H1 (cell line): ENCODE measurements around the gene TMEM255B. TPM values are rescaled to one million over a fixed set of nuclear protein-coding genes. Genes with fewer than 3 reads are reported as not detected.

Experiments
- CTCF ChIA-PET: fragments of 300-600 bp; sonication (Branson Sonifier 250); formaldehyde crosslinking; loops from one replicate; lab custom pipeline; 2021; ENCODE audit not compliant: partially characterized antibody; lab: Charles Lee
- POLR2A ChIA-PET: fragments of 300-600 bp; sonication (Branson Sonifier 250); formaldehyde crosslinking; loops from one replicate; lab custom pipeline; 2021; ENCODE audit warnings: inconsistent platforms; ENCODE audit not compliant: partially characterized antibody; lab: Charles Lee
- DNase-seq, 2 experiments: peaks; one replicate each; pipeline versions ENCODE4 v3.0.0 to v3.0.0-alpha.2; 2010 to 2022; ENCODE audit warnings: low spot score in 2 of 2, low read depth in 1 of 2, mixed read lengths in 1 of 2
- FAIRE-seq: peaks from 2 replicates; lab custom pipeline; 2011; peaks lifted over from hg19 to GRCh38; lab: Jason Lieb, UNC
- H2AFZ ChIP-seq: 2 replicates; pipeline ENCODE4 v1.8.1; 2012; ENCODE audit warnings: low read length, inconsistent platforms
- H2AK5ac ChIP-seq: 2 replicates; pipeline ENCODE4 v1.6.1; 2013; ENCODE audit warnings: low read depth, low read length
- H2BK120ac ChIP-seq: replicated peaks from 2 replicates; pipeline ENCODE3; 2013; ENCODE audit warnings: low read depth, low read length, inconsistent platforms
- H2BK12ac ChIP-seq: 2 replicates; pipeline ENCODE4 v1.6.1; 2013; ENCODE audit warnings: low read depth, low read length
- H2BK15ac ChIP-seq: 2 replicates; pipeline ENCODE4 v1.6.1; 2013; ENCODE audit warnings: low read length
- H2BK20ac ChIP-seq: 2 replicates; pipeline ENCODE4 v1.6.1; 2013; ENCODE audit warnings: low read length
- H2BK5ac ChIP-seq: 2 replicates; pipeline ENCODE4 v1.6.1; 2013; ENCODE audit warnings: low read depth, low read length
- H3K14ac ChIP-seq: 2 replicates; pipeline ENCODE4 v1.6.1; 2013; ENCODE audit warnings: inconsistent platforms; ENCODE audit not compliant: insufficient read length
- H3K18ac ChIP-seq: 2 replicates; pipeline ENCODE4 v1.6.1; 2013; ENCODE audit warnings: low read length; ENCODE audit errors: extremely low read depth
- H3K23ac ChIP-seq: 2 replicates; pipeline ENCODE4 v1.6.1; 2013; ENCODE audit warnings: inconsistent platforms; ENCODE audit not compliant: insufficient read length
- H3K23me2 ChIP-seq: 2 replicates; pipeline ENCODE4 v1.6.1; 2013; ENCODE audit warnings: low read depth, low read length
- H3K27ac ChIP-seq: 2 replicates; pipeline ENCODE4 v1.6.1; 2011; ENCODE audit warnings: low read depth, low read length, inconsistent platforms
- H3K27me3 ChIP-seq, 4 experiments: replicated peaks in 1 of 4; 1 replicate in 1 of 4; 2 replicates in 3 of 4; pipeline versions ENCODE4 v1.6.1 to v1.8.1; 2011 to 2013; ENCODE audit warnings: low read length in 3 of 4, mild to moderate bottlenecking in 3 of 4, inconsistent platforms in 2 of 4, mixed read lengths in 2 of 4, moderate library complexity in 1 of 4; ENCODE audit not compliant: control insufficient read depth in 3 of 4, insufficient read depth in 3 of 4; ENCODE audit errors: extremely low read depth in 1 of 4
- H3K36me3 ChIP-seq, 4 experiments: 2 replicates each; pipeline versions ENCODE4 v1.6.1 to v1.8.1; 2011 to 2013; ENCODE audit warnings: mild to moderate bottlenecking in 4 of 4, low read length in 3 of 4, moderate library complexity in 2 of 4, control low read depth in 1 of 4, inconsistent platforms in 1 of 4; ENCODE audit not compliant: insufficient read depth in 4 of 4, control insufficient read depth in 2 of 4
- H3K4ac ChIP-seq: replicated peaks from 2 replicates; pipeline ENCODE3; 2013; ENCODE audit warnings: low read length, low read depth, mixed read lengths, inconsistent platforms; ENCODE audit not compliant: insufficient read length
- H3K4me1 ChIP-seq, 4 experiments: replicated peaks in 1 of 4; 1 replicate in 1 of 4; 2 replicates in 3 of 4; pipeline versions ENCODE4 v1.6.1 to v1.8.1; 2011 to 2013; ENCODE audit warnings: low read length in 3 of 4, inconsistent platforms in 2 of 4, mixed read lengths in 1 of 4; ENCODE audit not compliant: insufficient read depth in 4 of 4, control insufficient read depth in 3 of 4
- H3K4me2 ChIP-seq, 2 experiments: 2 replicates each; pipeline versions ENCODE4 v1.6.1 to v1.8.1; 2011 to 2013; ENCODE audit warnings: low read depth in 2 of 2, low read length in 2 of 2, control low read depth in 1 of 2, inconsistent platforms in 1 of 2, mild to moderate bottlenecking in 1 of 2; ENCODE audit not compliant: insufficient read depth in 1 of 2
- H3K4me3 ChIP-seq, 4 experiments: fragments of 200-600, 300-600 bp in 1 of 4; sonication (generic), shearing (Covaris generic), sonication (Bioruptor Twin) in 1 of 4; 2 replicates each; pipeline versions ENCODE4 v1.5.1 to v1.8.1; 2011 to 2016; ENCODE audit warnings: low read length in 4 of 4, low read depth in 3 of 4, control low read depth in 2 of 4, inconsistent platforms in 2 of 4, mild to moderate bottlenecking in 2 of 4, mixed read lengths in 1 of 4, moderate library complexity in 1 of 4; ENCODE audit not compliant: insufficient read depth in 2 of 4; ENCODE audit errors: extremely low read depth in 1 of 4
- H3K56ac ChIP-seq: replicated peaks from 2 replicates; pipeline ENCODE3; 2013; ENCODE audit warnings: low read depth, mild to moderate bottlenecking, mixed read lengths, low read length, inconsistent platforms; ENCODE audit not compliant: insufficient read length
- H3K79me1 ChIP-seq: 2 replicates; pipeline ENCODE4 v1.6.1; 2013; ENCODE audit warnings: low read depth, low read length, control low read depth
- H3K79me2 ChIP-seq, 2 experiments: 2 replicates each; pipeline versions ENCODE4 v1.6.1 to v1.8.1; 2012 to 2013; ENCODE audit warnings: low read length in 2 of 2, mild to moderate bottlenecking in 2 of 2, inconsistent platforms in 1 of 2; ENCODE audit not compliant: insufficient read depth in 2 of 2, control insufficient read depth in 1 of 2
- H3K9ac ChIP-seq, 4 experiments: replicated peaks in 1 of 4; 1 replicate in 1 of 4; 2 replicates in 3 of 4; pipeline versions ENCODE4 v1.6.1 to v1.8.1; 2011 to 2013; ENCODE audit warnings: low read depth in 3 of 4, low read length in 3 of 4, control low read depth in 2 of 4, mild to moderate bottlenecking in 2 of 4, moderate library complexity in 2 of 4, inconsistent platforms in 1 of 4; ENCODE audit errors: extremely low read depth in 1 of 4
- H3K9me3 ChIP-seq, 2 experiments: 2 replicates each; pipeline versions ENCODE4 v1.6.1 to v1.8.1; 2012 to 2013; ENCODE audit warnings: mild to moderate bottlenecking in 2 of 2, moderate library complexity in 2 of 2, control low read depth in 1 of 2, inconsistent platforms in 1 of 2, low read depth in 1 of 2, low read length in 1 of 2, mixed read lengths in 1 of 2; ENCODE audit not compliant: insufficient read depth in 2 of 2
- H4K20me1 ChIP-seq, 2 experiments: replicated peaks in 1 of 2; 2 replicates each; pipeline versions ENCODE3 to v1.8.1; 2011 to 2013; ENCODE audit warnings: inconsistent platforms in 2 of 2, low read length in 2 of 2, mild to moderate bottlenecking in 1 of 2; ENCODE audit not compliant: insufficient read depth in 2 of 2, control insufficient read depth in 1 of 2
- H4K5ac ChIP-seq: 2 replicates; pipeline ENCODE4 v1.6.1; 2013; ENCODE audit warnings: low read length, low read depth, mixed read lengths, inconsistent platforms; ENCODE audit not compliant: insufficient read length
- H4K8ac ChIP-seq: 2 replicates; pipeline ENCODE4 v1.8.0; 2013; ENCODE audit warnings: mild to moderate bottlenecking, moderate library complexity, low read length, inconsistent platforms; ENCODE audit not compliant: insufficient read depth; ENCODE audit errors: extremely low read depth
- H4K91ac ChIP-seq: replicated peaks from 2 replicates; pipeline ENCODE3; 2013; ENCODE audit warnings: low read length, mixed read lengths, inconsistent platforms; ENCODE audit not compliant: insufficient read length
- CBX8 ChIP-seq: fragments of 300-800, 300-1000 bp; sonication (generic); IDR thresholded peaks from 2 replicates; pipeline ENCODE4 v1.7.1; 2016; ENCODE audit warnings: low read depth, low read length, borderline replicate concordance
- CREB1 ChIP-seq: IDR thresholded peaks from 2 replicates; pipeline ENCODE4 v1.6.1; 2012; ENCODE audit warnings: inconsistent platforms
- EGR1 ChIP-seq: IDR thresholded peaks from 2 replicates; pipeline ENCODE4 v1.6.1; 2011; ENCODE audit warnings: low read depth, low read length, borderline replicate concordance
- GABPA ChIP-seq: IDR thresholded peaks from 2 replicates; pipeline ENCODE4 v1.6.1; 2011; ENCODE audit warnings: mild to moderate bottlenecking, low read length, moderate library complexity, borderline replicate concordance; ENCODE audit not compliant: insufficient read depth
- NANOG ChIP-seq: IDR thresholded peaks from 2 replicates; pipeline ENCODE4 v1.6.1; 2011; ENCODE audit warnings: low read length, low read depth, mild to moderate bottlenecking, inconsistent platforms; ENCODE audit not compliant: insufficient read depth, poor library complexity, severe bottlenecking
- POU5F1 ChIP-seq: IDR thresholded peaks from 2 replicates; pipeline ENCODE4 v1.6.1; 2011; ENCODE audit warnings: low read depth, mild to moderate bottlenecking, low read length, moderate library complexity
- RAD21 ChIP-seq, 2 experiments: IDR thresholded peaks in 1 of 2; conservative IDR thresholded peaks in 1 of 2; 2 replicates each; pipeline ENCODE4 v1.6.1; 2011; ENCODE audit warnings: low read depth in 2 of 2, low read length in 2 of 2, improper control_type of control experiment in 1 of 2, inconsistent platforms in 1 of 2, mild to moderate bottlenecking in 1 of 2, moderate library complexity in 1 of 2
- SIN3A ChIP-seq, 2 experiments: IDR thresholded peaks in 1 of 2; conservative IDR thresholded peaks in 1 of 2; 2 replicates each; pipeline ENCODE4 v1.6.1; 2011 to 2012; ENCODE audit warnings: low read length in 2 of 2, improper control_type of control experiment in 1 of 2, low read depth in 1 of 2, mild to moderate bottlenecking in 1 of 2
- SRF ChIP-seq: IDR thresholded peaks from 2 replicates; pipeline ENCODE4 v1.6.1; 2011; ENCODE audit warnings: mild to moderate bottlenecking, low read depth, low read length, moderate library complexity
- USF2 ChIP-seq: IDR thresholded peaks from 2 replicates; pipeline ENCODE4 v1.6.1; 2011; ENCODE audit warnings: low read length, improper control_type of control experiment
- YY1 ChIP-seq: IDR thresholded peaks from 2 replicates; pipeline ENCODE4 v1.6.1; 2011; ENCODE audit warnings: low read depth, mild to moderate bottlenecking, low read length
- ZNF274 ChIP-seq: IDR thresholded peaks from 2 replicates; pipeline ENCODE4 v1.7.0; 2012; ENCODE audit warnings: low read length, borderline replicate concordance; ENCODE audit errors: extremely low read depth
- WGBS, 2 experiments: shearing (Covaris generic) in 1 of 2; methylation state at CpG; one replicate each; pipeline versions ENCODE4 v1.1.6 to v1.1.7; 2013 to 2015; ENCODE audit warnings: low lambda C conversion rate in 2 of 2, mixed read lengths in 2 of 2, inconsistent platforms in 1 of 2, low coverage in 1 of 2, missing lambda C conversion rate in 1 of 2; ENCODE audit not compliant: insufficient replicate concordance in 2 of 2, insufficient coverage in 1 of 2, insufficient read length in 1 of 2; ENCODE audit errors: extremely low coverage in 1 of 2, missing lambda C conversion rate in 1 of 2; 5-methylcytosine and 5-hydroxymethylcytosine counted together
- polyA plus RNA-seq, 7 experiments: library from polyadenylated mRNA; depleted of rRNA in 3 of 7; stranded (reverse) in 5 of 7; unstranded in 2 of 7; fragments of >200 nt in 5 of 7; fragments of 200-250 nt in 2 of 7; gene quantifications; 1 replicate in 5 of 7; 2 replicates in 1 of 7; 4 replicates in 1 of 7; pipeline versions ENCODE4 v1.2.1 to v1.2.3, GENCODE V29; 2011 to 2013; ENCODE audit warnings: missing spikeins in 2 of 7, mixed read lengths in 2 of 7
- total RNA-seq: library from RNA; stranded (reverse); fragmentation: NEBNext Ultra II Directional; extraction: Animal tissue kit (Norgen Biotek cat#: 25700); gene quantifications from 2 replicates; pipeline ENCODE4 v1.2.1, GENCODE V29; 2021

Gene TMEM255B
- total and polyA plus RNA-seq, 2 of the 8 experiments (the other 6 are each of a cell fraction or from before 2014, with no cell fraction given), result 3.4 to 4.4 TPM

GRCh38 chr13:113843063-113843654 is 84.1 kb downstream of the TMEM255B start:
- no peak overlapping the region for H2BK20ac ChIP-seq
- CTCF ChIA-PET, result interaction anchor here (0.6 to 1.7 kb wide), 4 partner anchors 9 to 1400 kb away, joined by 3 to 5 read pairs (median 4); no protein-coding TSS in a partner anchor
- WGBS, 2 experiments, result 92% methylated on average over 20 of the region's 30 CpGs; no CpG with 5 or more reads in 1 of the 2 experiments
- TF ChIP-seq ZNF274 (no peak), CREB1 (no peak), GABPA (no peak), EGR1 (no peak), CBX8 (no peak), SRF (no peak), RAD21 (IDR thresholded peaks at IDR 0.05 in 1 of 2, conservative IDR thresholded peaks at IDR 0.05 in 1 of 2; ENCODE audit: low read depth in 2 of 2, low read length in 2 of 2) (no peak), USF2 (no peak), POU5F1 (no peak), NANOG (no peak), SIN3A (conservative IDR thresholded peaks at IDR 0.05 in 1 of 2, IDR thresholded peaks at IDR 0.05 in 1 of 2; ENCODE audit: low read depth in 1 of 2, low read length in 2 of 2) (no peak), YY1 (no peak)

More at GRCh38 chr13:113843063-113843654, 84.1 kb downstream of the TMEM255B start:
- H3K27me3 ChIP-seq, result no peaks in the 10 kb centered on the region
- no peaks in the 10 kb centered on the region for H4K20me1 ChIP-seq
- H2AFZ ChIP-seq, result no peak overlapping the region
- no peak overlapping the region for H3K18ac ChIP-seq
- H3K4me1 ChIP-seq, result peaks cover 0 to 4% (median 1%) of the 10 kb centered on the region in 4 experiments; a peak in 2 of 7 replicates
- H3K27ac ChIP-seq, result no peak overlapping the region
- H3K4me3 ChIP-seq, result no peak overlapping the region
- H3K4me2 ChIP-seq, result no peak overlapping the region
- no peak overlapping the region for H2AK5ac ChIP-seq
- no peaks in the 10 kb centered on the region for H3K23me2 ChIP-seq
- H3K9me3 ChIP-seq, result no peaks in the 10 kb centered on the region
- H3K56ac ChIP-seq, result no peak overlapping the region
- no peak for DNase-seq
- H3K4ac ChIP-seq, result no peak overlapping the region
- H4K5ac ChIP-seq, result no peak overlapping the region
- H2BK12ac ChIP-seq, result no peak overlapping the region
- H2BK15ac ChIP-seq, result no peak overlapping the region
- no peaks in the 10 kb centered on the region for H3K79me2 ChIP-seq
- no peak for FAIRE-seq
- no peaks in the 10 kb centered on the region for H3K36me3 ChIP-seq
- H3K79me1 ChIP-seq, result no peaks in the 10 kb centered on the region
- POLR2A ChIA-PET, result interaction anchor here (1.0 kb wide), 1 partner anchor 13 kb away, joined by 5 read pairs; no protein-coding TSS in a partner anchor
- no peak overlapping the region for H2BK120ac ChIP-seq
- no peak overlapping the region; the same call in 1 of the 2 replicates for H4K8ac ChIP-seq
- no peak overlapping the region for H3K9ac ChIP-seq
- no peak overlapping the region for H2BK5ac ChIP-seq
- H3K14ac ChIP-seq, result no peak overlapping the region
- H4K91ac ChIP-seq, result no peak overlapping the region
- no peak overlapping the region for H3K23ac ChIP-seq
